ENCODE results near the gene PTPRM. TPM values are rescaled to one million over a fixed set of nuclear protein-coding genes. Genes with fewer than 3 reads are reported as not detected.

PTPRM gene
- polyA plus RNA-seq, 2 of the 4 experiments (the other 2 are of a cell fraction): 44.5 to 199 TPM

- no peaks in the 10 kb centered on the region for H3K9me3 ChIP-seq
- ATAC-seq (no peak), FAIRE-seq (no peak), DNase-seq (ENCODE audit: low read depth in 1 of 2, low spot score in 1 of 2) (no peak)
- peaks cover 35% of the 10 kb centered on the region for H3K4me1 ChIP-seq
- TF ChIP-seq CEBPB (IDR thresholded peaks at IDR 0.05) (no peak), CBX2 (IDR thresholded peaks at IDR 0.05; ENCODE audit: borderline replicate concordance, low read depth) (no peak), ZNF302 (CRISPR knock-in tag; IDR thresholded peaks at IDR 0.05) (no peak), KDM1A (IDR thresholded peaks at IDR 0.05; ENCODE audit: low read depth) (no peak), CBX8 (IDR thresholded peaks at IDR 0.05) (no peak), HOXB5 (CRISPR knock-in tag; IDR thresholded peaks at IDR 0.05) (no peak), CTCF (IDR thresholded peaks at IDR 0.05) (no peak), HOXA7 (CRISPR knock-in tag; IDR thresholded peaks at IDR 0.05) (no peak), MAFK (IDR thresholded peaks at IDR 0.05; ENCODE audit: partially characterized antibody) (no peak), POLR2A (IDR thresholded peaks at IDR 0.05; ENCODE audit: low read length) (no peak), E2F6 (IDR thresholded peaks at IDR 0.05; ENCODE audit: borderline replicate concordance, low read depth) (no peak)
- TF ChIP-seq, protein P1, sequence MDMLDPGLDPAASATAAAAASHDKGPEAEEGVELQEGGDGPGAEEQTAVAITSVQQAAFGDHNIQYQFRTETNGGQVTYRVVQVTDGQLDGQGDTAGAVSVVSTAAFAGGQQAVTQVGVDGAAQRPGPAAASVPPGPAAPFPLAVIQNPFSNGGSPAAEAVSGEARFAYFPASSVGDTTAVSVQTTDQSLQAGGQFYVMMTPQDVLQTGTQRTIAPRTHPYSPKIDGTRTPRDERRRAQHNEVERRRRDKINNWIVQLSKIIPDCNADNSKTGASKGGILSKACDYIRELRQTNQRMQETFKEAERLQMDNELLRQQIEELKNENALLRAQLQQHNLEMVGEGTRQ (IDR thresholded peaks at IDR 0.05): no peak
- TF ChIP-seq, protein P2, sequence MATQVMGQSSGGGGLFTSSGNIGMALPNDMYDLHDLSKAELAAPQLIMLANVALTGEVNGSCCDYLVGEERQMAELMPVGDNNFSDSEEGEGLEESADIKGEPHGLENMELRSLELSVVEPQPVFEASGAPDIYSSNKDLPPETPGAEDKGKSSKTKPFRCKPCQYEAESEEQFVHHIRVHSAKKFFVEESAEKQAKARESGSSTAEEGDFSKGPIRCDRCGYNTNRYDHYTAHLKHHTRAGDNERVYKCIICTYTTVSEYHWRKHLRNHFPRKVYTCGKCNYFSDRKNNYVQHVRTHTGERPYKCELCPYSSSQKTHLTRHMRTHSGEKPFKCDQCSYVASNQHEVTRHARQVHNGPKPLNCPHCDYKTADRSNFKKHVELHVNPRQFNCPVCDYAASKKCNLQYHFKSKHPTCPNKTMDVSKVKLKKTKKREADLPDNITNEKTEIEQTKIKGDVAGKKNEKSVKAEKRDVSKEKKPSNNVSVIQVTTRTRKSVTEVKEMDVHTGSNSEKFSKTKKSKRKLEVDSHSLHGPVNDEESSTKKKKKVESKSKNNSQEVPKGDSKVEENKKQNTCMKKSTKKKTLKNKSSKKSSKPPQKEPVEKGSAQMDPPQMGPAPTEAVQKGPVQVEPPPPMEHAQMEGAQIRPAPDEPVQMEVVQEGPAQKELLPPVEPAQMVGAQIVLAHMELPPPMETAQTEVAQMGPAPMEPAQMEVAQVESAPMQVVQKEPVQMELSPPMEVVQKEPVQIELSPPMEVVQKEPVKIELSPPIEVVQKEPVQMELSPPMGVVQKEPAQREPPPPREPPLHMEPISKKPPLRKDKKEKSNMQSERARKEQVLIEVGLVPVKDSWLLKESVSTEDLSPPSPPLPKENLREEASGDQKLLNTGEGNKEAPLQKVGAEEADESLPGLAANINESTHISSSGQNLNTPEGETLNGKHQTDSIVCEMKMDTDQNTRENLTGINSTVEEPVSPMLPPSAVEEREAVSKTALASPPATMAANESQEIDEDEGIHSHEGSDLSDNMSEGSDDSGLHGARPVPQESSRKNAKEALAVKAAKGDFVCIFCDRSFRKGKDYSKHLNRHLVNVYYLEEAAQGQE (IDR thresholded peaks at IDR 0.05): no peak
- TF ChIP-seq, protein P3, sequence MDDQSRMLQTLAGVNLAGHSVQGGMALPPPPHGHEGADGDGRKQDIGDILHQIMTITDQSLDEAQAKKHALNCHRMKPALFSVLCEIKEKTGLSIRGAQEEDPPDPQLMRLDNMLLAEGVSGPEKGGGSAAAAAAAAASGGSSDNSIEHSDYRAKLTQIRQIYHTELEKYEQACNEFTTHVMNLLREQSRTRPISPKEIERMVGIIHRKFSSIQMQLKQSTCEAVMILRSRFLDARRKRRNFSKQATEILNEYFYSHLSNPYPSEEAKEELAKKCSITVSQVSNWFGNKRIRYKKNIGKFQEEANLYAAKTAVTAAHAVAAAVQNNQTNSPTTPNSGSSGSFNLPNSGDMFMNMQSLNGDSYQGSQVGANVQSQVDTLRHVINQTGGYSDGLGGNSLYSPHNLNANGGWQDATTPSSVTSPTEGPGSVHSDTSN (IDR thresholded peaks at IDR 0.05): no peak
- no peak overlapping the region for H3K27ac ChIP-seq
- H3K4me2 ChIP-seq: no peak overlapping the region
- WGBS (ENCODE audit: missing lambda C conversion rate): 90% methylated on average over 8 of the region's 8 CpGs
- H3K4me3 ChIP-seq: no peak overlapping the region
- CTCF ChIA-PET: no interaction called here
- POLR2A ChIA-PET: no interaction called here
These were observed 478.8 kb downstream of the PTPRM start for GRCh38 chr18:8045884-8046281.

GRCh38 chr18:8046441-8046840 is 479.3 kb downstream of the PTPRM start:
- TF ChIP-seq CEBPB (IDR thresholded peaks at IDR 0.05) (no peak), RAD21 (conservative IDR thresholded peaks at IDR 0.05 in 1 of 2, IDR thresholded peaks at IDR 0.05 in 1 of 2) (no peak), TFCP2L1 (CRISPR knock-in tag; IDR thresholded peaks at IDR 0.05) (no peak), NFE2L2 (conservative IDR thresholded peaks at IDR 0.05; ENCODE audit: low read length) (no peak), MAFK (IDR thresholded peaks at IDR 0.05; ENCODE audit: partially characterized antibody) (no peak), KDM5A (IDR thresholded peaks at IDR 0.05) (no peak), FOSB (CRISPR knock-in tag; IDR thresholded peaks at IDR 0.05) (no peak)
- TF ChIP-seq, protein P4, sequence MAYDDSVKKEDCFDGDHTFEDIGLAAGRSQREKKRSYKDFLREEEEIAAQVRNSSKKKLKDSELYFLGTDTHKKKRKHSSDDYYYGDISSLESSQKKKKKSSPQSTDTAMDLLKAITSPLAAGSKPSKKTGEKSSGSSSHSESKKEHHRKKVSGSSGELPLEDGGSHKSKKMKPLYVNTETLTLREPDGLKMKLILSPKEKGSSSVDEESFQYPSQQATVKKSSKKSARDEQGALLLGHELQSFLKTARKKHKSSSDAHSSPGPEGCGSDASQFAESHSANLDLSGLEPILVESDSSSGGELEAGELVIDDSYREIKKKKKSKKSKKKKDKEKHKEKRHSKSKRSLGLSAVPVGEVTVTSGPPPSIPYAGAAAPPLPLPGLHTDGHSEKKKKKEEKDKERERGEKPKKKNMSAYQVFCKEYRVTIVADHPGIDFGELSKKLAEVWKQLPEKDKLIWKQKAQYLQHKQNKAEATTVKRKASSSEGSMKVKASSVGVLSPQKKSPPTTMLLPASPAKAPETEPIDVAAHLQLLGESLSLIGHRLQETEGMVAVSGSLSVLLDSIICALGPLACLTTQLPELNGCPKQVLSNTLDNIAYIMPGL (CRISPR knock-in tag; IDR thresholded peaks at IDR 0.05; ENCODE audit: borderline replicate concordance): no peak
- TF ChIP-seq, protein P1 (IDR thresholded peaks at IDR 0.05): no peak
- FAIRE-seq (no peak), ATAC-seq (no peak), DNase-seq (ENCODE audit: low read depth in 1 of 2, low spot score in 1 of 2) (no peak)
- CTCF ChIA-PET: no interaction called here
- POLR2A ChIA-PET: no interaction called here
- 87% methylated on average over 5 of the region's 5 CpGs for WGBS (ENCODE audit: missing lambda C conversion rate)
- Histone ChIP-seq H3K27ac (no peak overlapping the region), H3K4me1 (peaks cover 39% of the 10 kb centered on the region), H3K4me2 (no peak overlapping the region), H3K9me3 (no peaks in the 10 kb centered on the region), H3K4me3 (no peak overlapping the region)
